Suprapubic skin (tissue), 3 donors: ENCODE measurements around the gene PKP1.

Source experiments
- CTCF ChIP-seq, 2 donors: fragments of 200-600 bp in 1 of 2; fragments of 450-650 bp in 1 of 2; sonication (generic) in 1 of 2; IDR thresholded peaks; one replicate each; pipeline ENCODE4 v1.5.1; 2016 to 2019; ENCODE audit warnings: antibody characterized with exemption in 2 of 2, mild to moderate bottlenecking in 1 of 2, moderate library complexity in 1 of 2
- POLR2AphosphoS5 ChIP-seq, 3 donors: sonication (generic); formaldehyde crosslinking; IDR thresholded peaks; one replicate each; pipeline ENCODE4 v1.6.1; 2017; ENCODE audit warnings: antibody characterized with exemption in 3 of 3

DNA sequence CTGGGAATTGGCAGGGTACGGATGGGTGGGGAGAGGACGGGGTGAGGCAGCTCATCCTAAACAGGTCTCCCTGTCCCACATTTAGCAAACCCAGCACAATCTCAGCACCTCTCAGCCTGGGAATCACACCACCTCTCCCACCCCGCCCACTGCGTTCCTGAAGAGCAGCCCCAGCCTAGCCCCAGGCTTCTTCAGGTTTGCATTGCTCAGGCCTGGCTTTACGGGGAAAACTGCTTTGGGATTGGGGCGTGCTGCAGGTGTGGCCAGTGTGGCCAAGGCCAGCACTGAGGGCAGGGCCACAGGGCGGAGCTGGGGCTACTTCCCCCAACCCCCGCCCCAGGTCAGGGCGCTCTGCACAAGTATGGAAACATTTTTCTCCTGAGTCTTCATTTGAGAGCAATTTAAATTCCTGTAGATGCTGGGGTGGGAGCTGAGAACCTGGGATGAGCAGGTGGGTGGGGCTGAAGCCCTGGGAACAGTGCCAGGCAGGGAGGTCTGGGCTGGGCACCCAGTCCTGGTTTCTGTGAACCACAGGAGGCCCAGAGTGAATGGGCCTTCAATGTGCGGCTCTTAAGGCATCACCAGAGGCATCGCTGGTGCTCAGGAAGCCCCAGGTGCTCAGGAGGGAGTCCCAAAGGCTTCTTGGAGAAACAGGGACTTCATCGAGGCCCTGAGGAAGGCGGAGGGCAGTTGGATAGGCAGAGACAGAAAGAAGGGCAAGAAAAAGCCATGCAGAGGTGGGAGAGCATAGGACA is 70.1 kb downstream of the PKP1 start:
- TF ChIP-seq CTCF (IDR thresholded peaks at IDR 0.05) = no peak
- TF ChIP-seq POLR2AphosphoS5 (IDR thresholded peaks at IDR 0.05) = no peak
